GM18505 (cell line): ENCODE measurements around the gene CXCR6.

Experiments
- ATAC-seq: cut with Tn5 transposase; IDR thresholded peaks from one replicate; pipeline ENCODE4 v1.9.1; 2021; ENCODE audit not compliant: unreplicated experiment
- POLR2A ChIP-seq: IDR thresholded peaks from 4 replicates; pipeline ENCODE4 v1.6.1; 2011; ENCODE audit warnings: borderline replicate concordance; ENCODE audit not compliant: insufficient read depth, insufficient read length; ENCODE audit errors: extremely low read depth

The CXCR6 gene

DNA sequence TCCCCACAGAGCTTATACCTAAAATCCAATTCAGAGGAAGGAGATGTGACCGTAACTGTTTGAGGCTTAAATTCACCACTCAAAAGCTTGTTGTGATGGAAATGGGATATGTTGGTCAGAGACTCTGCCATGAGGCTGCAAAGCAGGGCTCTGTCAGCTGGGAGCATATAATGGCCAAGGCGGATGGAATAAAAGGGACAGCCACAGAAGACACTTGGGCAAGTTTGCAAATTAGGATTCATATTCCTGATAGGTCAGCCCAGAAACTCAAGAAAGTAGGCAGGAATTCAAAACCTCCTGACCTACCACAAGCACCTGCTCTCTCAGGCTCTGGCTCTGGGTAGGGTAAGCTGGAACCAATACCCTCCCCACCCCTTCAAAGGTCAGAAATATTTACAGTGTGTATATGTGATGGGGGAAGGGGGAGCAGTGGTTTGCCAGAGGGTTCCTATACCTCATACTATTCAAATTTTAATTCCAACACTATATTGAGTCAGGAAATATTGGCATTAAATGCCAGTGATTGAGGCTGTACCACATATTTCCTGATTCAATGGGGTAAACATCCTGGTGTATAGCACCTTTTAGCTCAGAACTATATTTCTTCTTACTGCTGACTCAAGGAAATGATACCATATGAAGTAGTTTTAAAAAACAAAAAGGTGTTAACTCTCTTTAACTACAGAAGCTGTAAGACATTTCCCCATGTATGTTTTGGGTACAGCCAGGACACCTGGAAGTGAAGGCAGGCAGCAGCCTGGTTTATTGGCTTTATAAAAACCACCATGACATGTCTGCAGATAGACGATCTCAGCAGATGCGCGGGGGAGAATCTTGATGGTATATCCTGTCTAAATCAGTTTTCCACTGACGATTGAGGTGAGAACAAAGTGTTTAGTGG lies 33.2 kb downstream of the CXCR6 start:
- TF ChIP-seq POLR2A, result no peak
- no peak for ATAC-seq

DNA sequence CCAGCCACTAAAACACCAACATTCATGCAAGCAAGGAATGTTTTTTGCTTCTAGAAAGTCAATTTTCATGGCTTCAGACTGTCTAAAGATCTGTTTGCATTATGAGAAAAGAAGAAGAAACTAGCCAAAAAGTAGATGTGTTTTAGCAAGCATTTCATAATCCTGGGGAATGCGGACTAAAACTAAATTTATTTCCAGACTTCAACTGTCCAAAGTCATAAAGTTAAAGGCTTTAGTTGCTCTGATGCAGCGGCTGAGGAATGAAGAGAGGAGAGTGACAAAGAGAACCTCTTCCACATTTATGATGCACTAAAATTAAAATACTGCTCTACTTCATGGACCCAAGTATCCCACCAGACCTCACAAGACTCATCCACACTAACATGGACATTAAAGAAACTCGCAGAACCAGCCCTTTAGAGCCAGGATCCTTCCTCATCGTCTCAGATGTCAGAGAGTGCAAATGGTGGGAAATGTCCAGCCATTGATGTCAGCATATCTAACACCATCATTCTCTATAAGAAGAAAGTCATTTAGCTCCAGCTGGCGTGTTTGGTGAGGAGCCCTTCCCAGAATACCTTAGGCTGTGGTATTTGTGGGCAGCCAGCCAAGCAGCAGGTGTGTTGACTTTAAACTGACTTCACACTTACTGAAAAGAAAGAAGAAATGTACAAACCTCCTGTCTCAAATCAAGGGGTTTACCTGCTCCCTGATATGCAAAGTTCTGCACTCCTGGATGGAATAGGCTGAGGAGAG lies 34.9 kb downstream of the CXCR6 start:
- ATAC-seq, result no peak
- TF ChIP-seq POLR2A, result no peak

- ATAC-seq, result no peak
- TF ChIP-seq POLR2A, result no peak
Measured at GRCh38 chr3:45979378-45979777, 36.1 kb downstream of the CXCR6 start.

DNA sequence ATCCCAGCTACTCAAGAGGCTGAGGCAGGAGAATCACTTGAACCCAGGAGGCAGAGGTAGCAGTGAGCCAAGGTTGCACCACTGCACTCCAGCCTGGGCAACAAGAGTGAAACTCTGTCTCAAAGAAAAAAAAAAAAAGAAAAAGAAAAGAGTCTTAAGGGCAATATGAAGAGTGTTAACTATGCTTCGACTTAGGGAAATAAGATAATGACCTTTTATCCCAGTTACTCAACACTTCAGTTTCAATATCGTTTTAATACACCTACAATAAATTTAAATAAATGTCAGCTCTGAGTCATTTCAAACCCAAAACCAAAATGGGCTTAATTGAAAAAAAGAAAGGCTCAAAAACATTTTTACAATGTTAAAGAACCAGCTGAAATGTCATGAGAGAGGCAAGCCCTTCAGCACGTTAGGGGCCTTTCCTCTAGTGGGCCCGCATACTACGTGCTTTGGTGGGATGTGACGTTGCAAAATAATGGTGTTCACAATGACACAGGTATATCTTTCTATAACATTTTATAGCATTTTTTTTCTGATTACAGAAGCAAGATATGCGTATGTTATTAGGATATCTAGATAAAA lies 37.1 kb downstream of the CXCR6 start:
- ATAC-seq, result no peak
- no peak for TF ChIP-seq POLR2A

DNA sequence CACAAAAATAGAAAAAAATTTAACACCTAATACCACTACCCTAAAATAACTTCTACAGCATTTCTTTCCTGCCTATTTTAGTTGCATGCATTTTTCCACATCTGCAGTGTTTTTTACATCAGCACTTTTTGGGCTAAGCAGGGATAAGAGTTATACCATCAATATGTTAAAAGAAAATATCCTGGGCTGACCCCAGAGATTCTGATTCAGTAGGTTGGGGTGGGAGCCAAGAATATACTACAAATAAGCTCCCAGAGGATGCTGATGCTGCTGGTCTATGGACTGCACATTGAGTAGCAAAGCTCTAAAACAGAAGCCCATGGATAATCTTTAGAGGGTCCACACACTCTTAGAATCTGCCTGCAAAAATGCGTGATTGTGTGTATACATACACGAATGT lies 37.6 kb downstream of the CXCR6 start:
- no peak for TF ChIP-seq POLR2A
- ATAC-seq, result no peak

- ATAC-seq, result no peak
- no peak for TF ChIP-seq POLR2A
Measured at GRCh38 chr3:45981346-45982074, 38.2 kb downstream of the CXCR6 start.

DNA sequence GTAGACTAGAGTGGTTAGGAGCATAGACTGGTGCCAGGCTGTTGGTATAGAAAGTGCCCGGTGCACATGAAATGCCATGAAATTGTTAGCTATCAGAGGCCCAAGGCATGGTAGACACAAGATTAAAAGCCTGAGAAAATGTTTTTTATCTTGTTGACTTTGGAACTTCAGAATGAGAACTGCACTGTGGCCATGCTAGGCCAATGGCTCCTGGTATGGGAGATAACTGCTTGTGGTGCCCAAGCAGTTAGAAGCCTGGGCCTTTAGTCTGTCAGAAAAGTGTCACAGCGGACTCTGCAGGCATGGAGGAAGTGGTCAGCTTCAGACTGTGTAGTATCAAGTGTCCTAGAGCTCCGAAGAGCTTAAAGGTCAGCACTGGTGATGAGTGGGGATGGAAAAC lies 40.5 kb downstream of the CXCR6 start:
- no peak for ATAC-seq
- no peak for TF ChIP-seq POLR2A

GRCh38 chr3:45984331-45985312 lies 41.4 kb downstream of the CXCR6 start:
- TF ChIP-seq POLR2A, result no peak
- no peak for ATAC-seq

- TF ChIP-seq POLR2A, result no peak
- no peak for ATAC-seq
Measured at GRCh38 chr3:45985532-45986302, 42.5 kb downstream of the CXCR6 start.

DNA sequence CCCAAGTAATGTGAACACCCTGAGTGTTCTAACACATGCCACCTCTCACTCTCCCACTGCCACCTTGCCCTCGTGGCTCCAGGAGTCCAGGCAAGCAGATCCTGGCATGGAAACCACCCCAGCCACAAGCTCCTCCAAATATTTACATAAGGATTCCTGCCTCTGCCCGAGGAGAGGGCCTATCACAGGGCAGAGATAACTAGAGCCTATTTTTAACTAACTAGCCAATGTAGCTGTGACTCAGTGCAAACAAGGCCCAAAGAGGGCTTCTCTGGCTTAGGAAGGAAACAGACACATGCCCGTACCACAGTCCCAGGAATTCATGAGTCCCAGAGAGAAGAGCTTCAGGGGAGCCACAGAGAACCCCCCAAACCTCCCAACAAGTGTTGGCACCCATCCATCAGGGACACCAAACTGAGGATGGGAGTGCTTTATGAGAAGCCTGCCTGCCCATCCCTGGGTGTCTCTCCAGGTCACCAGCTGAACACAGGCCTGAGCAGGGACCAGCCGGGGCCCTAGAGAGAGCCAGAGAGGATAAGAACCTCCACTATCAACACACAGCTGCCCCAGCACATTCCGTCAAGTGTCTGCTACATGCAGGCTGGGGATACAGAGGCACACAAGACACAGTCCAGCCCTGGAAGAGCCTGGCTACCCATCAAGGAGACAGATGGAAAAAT lies 43.2 kb downstream of the CXCR6 start:
- no peak for TF ChIP-seq POLR2A
- no peak for ATAC-seq
